PC-9 (cell line): ENCODE data around the gene SRGAP3. TPM values are rescaled to one million over a fixed set of nuclear protein-coding genes. Genes with fewer than 3 reads are reported as not detected.

Experiments used
- BruUV-seq: library from RNA; stranded (reverse); fragments of 400-500 nt; replicated peaks from 2 replicates; lab custom pipeline; 2021; lab: Mats Ljungman, UMichigan
- CTCF ChIA-PET: fragments of 300-600 bp; sonication (Branson Sonifier 250); formaldehyde crosslinking; loops from one replicate; lab custom pipeline; 2022; ENCODE audit warnings: antibody characterized with exemption; lab: Charles Lee
- POLR2A ChIA-PET: fragments of 300-600 bp; sonication (Branson Sonifier 250); formaldehyde crosslinking; loops from one replicate; lab custom pipeline; 2022; ENCODE audit warnings: antibody characterized with exemption; ENCODE audit not compliant: unreplicated experiment; lab: Charles Lee
- DNase-seq, 2 experiments: peaks; one replicate each; pipeline versions ENCODE4 v3.0.0 to v3.0.0-alpha.2; 2015 to 2022; ENCODE audit warnings: mixed read lengths in 1 of 2
- H2AFZ ChIP-seq: fragments of 200-600 bp; sonication (generic); 2 replicates; pipeline ENCODE4 v1.8.1; 2017; ENCODE audit warnings: antibody characterized with exemption
- H3F3A ChIP-seq: fragments of 200-600 bp; sonication (generic); 2 replicates; pipeline ENCODE4 v1.8.1; 2017; ENCODE audit warnings: antibody characterized with exemption, mild to moderate bottlenecking, low read depth; ENCODE audit not compliant: insufficient read depth
- H3K27ac ChIP-seq: fragments of 200-600 bp; sonication (generic); 2 replicates; pipeline ENCODE4 v1.6.1; 2016; ENCODE audit warnings: mixed run types
- H3K27me3 ChIP-seq: fragments of 200-600 bp; sonication (generic); 2 replicates; pipeline ENCODE4 v1.6.1; 2016; ENCODE audit warnings: low read depth, mixed run types; ENCODE audit not compliant: insufficient read depth
- H3K36me3 ChIP-seq: fragments of 200-600 bp; sonication (generic); 2 replicates; pipeline ENCODE4 v1.6.1; 2016; ENCODE audit warnings: low read depth, mixed run types
- H3K4me1 ChIP-seq: fragments of 200-600 bp; sonication (generic); replicated peaks from 2 replicates; pipeline ENCODE4 v1.6.1; 2016; ENCODE audit warnings: mixed run types; ENCODE audit not compliant: insufficient read depth
- H3K4me2 ChIP-seq: fragments of 200-600 bp; sonication (generic); 2 replicates; pipeline ENCODE4 v1.6.1; 2017; ENCODE audit warnings: mixed run types
- H3K4me3 ChIP-seq: fragments of 200-600 bp; sonication (generic); 2 replicates; pipeline ENCODE4 v1.6.1; 2016; ENCODE audit warnings: mixed run types
- H3K79me2 ChIP-seq: fragments of 200-600 bp; sonication (generic); 2 replicates; pipeline ENCODE4 v1.6.1; 2017; ENCODE audit warnings: low read depth, mixed run types
- H3K9me2 ChIP-seq: fragments of 200-600 bp; sonication (generic); 2 replicates; pipeline ENCODE4 v1.8.1; 2017; ENCODE audit warnings: mild to moderate bottlenecking; ENCODE audit not compliant: insufficient read depth
- H3K9me3 ChIP-seq: fragments of 200-600 bp; sonication (generic); 2 replicates; pipeline ENCODE4 v1.8.1; 2016; ENCODE audit warnings: low read depth; ENCODE audit not compliant: insufficient read depth
- H4K20me1 ChIP-seq: fragments of 200-600 bp; sonication (generic); 2 replicates; pipeline ENCODE4 v1.8.1; 2017; ENCODE audit not compliant: insufficient read depth
- EZH2 ChIP-seq: fragments of 200-600 bp; sonication (generic); IDR thresholded peaks from 2 replicates; pipeline ENCODE4 v1.8.0; 2017; ENCODE audit warnings: antibody characterized with exemption, low read depth
- intact Hi-C: fragments of 100-400 bp; cut with micrococcal nuclease; formaldehyde crosslinking; loops from one replicate; pipeline ENCODE4 v1.10.0; 2022; ENCODE audit not compliant: unreplicated experiment
- total RNA-seq: library from RNA; stranded (reverse); gene quantifications from 2 replicates; pipeline ENCODE4 v1.2.3, GENCODE V29; 2021
- TF ChIP-seq, protein P1 (sequence below): fragments of 200-600 bp; sonication (generic); conservative IDR thresholded peaks from 2 replicates; pipeline ENCODE4 v1.6.1; 2017; ENCODE audit warnings: mixed run types, antibody characterized with exemption, mild to moderate bottlenecking, moderate library complexity

Gene SRGAP3
- total RNA-seq, 1 experiment from 2014 or later: 17.5 TPM

DNA sequence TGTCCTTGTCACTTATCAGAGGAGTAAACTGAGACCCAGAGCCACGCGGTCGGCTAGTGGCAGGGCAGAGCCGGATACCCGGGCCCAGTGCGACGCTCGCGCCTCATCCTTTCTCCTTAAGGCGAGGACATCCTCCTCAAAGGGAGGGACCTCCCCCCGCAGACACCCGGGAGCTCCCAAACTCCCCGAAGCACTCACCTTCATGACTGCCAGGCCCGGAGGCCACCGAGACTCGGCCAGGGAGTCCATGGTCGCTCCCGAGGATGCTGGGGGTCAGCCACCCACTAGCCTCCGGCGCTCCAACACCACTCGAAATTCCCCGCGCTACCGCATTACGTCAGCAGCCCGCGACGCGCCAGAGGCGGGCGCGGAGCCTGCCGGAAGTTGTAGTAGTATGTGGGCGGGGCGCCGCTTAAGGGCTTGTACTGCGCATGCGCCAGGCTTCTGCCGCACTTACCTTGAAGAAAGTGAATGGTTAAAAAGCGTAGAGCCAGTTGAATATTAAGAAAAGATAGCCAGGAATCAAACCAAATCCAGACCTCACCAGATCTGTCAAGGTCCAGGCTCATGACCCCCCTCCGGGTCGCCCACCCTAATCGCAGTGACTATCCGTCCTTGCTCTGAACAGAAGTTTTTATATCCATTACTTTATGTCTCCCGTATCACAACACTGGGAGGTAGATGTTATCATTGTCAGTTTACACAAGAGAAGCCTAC is 286.2 kb downstream of the SRGAP3 start, which contains the start of gene RAD18:
RAD18 (minus strand) TSS at position 336 of the 717 bp plus-strand sequence; CDS start at position 249, 87 bp downstream.
- H3K79me2 ChIP-seq: peaks cover 42% of the 10 kb centered on the region
- ChIA-PET POLR2A (interaction anchor here (0.6 kb wide), 1 partner anchor 270 kb away, joined by 3 read pairs; no protein-coding TSS in a partner anchor), CTCF (no interaction called here)
- peak within 1 kb of the TSS; percentile 69 for H3K4me3 ChIP-seq
- no peaks in the 10 kb centered on the region for H3K27me3 ChIP-seq
- H3K9me3 ChIP-seq: no peaks in the 10 kb centered on the region
- TSS peak; percentile 50 for BruUV-seq
- DNase-seq: peak; percentile 70 to 90
- no peaks in the 10 kb centered on the region for H3K9me2 ChIP-seq
- peaks cover 24% of the 10 kb centered on the region for H3F3A ChIP-seq
- peaks cover 1% of the 10 kb centered on the region for H3K36me3 ChIP-seq
- H2AFZ ChIP-seq: peak within 1 kb of the TSS; percentile 94
- peak within 1 kb of the TSS; percentile 77 for H3K27ac ChIP-seq
- TF ChIP-seq, protein P1, sequence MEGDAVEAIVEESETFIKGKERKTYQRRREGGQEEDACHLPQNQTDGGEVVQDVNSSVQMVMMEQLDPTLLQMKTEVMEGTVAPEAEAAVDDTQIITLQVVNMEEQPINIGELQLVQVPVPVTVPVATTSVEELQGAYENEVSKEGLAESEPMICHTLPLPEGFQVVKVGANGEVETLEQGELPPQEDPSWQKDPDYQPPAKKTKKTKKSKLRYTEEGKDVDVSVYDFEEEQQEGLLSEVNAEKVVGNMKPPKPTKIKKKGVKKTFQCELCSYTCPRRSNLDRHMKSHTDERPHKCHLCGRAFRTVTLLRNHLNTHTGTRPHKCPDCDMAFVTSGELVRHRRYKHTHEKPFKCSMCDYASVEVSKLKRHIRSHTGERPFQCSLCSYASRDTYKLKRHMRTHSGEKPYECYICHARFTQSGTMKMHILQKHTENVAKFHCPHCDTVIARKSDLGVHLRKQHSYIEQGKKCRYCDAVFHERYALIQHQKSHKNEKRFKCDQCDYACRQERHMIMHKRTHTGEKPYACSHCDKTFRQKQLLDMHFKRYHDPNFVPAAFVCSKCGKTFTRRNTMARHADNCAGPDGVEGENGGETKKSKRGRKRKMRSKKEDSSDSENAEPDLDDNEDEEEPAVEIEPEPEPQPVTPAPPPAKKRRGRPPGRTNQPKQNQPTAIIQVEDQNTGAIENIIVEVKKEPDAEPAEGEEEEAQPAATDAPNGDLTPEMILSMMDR: no peak
- TF ChIP-seq EZH2: no peak
- peaks cover 37% of the 10 kb centered on the region for H3K4me1 ChIP-seq
- intact Hi-C loops: loop anchor here (5.0 kb wide), 1 partner anchor 96 kb away; no protein-coding TSS in a partner anchor
- no peaks in the 10 kb centered on the region for H4K20me1 ChIP-seq
- peak within 1 kb of the TSS; percentile 89 for H3K4me2 ChIP-seq

DNA sequence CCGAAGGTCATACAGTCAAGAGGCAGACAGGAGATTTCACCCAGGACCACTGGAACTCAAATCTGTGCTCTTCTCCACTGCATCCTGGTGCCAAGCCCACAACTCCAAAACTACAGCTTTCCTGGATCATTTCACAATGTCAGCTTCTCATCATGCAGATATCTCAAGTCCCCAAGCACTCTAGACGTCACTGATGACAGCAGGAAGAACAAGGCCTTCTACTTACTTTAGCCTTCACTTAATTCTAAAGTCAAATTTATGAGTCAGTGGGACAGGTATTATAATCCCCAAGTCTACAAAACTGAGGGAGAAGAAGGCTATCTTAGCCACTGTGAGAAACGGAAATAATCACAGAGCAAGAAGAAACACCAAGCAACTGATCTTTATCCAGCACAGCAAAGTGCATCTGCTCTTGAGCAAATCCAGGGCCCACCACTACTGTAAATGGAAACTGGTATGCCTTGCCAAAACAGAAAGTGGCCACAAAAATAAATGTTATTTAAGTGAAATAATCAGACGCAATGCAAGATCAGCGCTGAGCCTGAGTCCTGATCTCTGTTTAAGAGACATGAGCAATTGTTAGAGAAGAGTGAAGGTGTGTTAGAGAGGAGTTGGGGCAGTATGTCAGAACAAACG is 287.1 kb downstream of the SRGAP3 start:
- Histone ChIP-seq H3K27me3 (no peaks in the 10 kb centered on the region), H4K20me1 (no peaks in the 10 kb centered on the region), H3K9me2 (no peaks in the 10 kb centered on the region), H3K9me3 (no peaks in the 10 kb centered on the region), H3F3A (peaks cover 24% of the 10 kb centered on the region), H3K79me2 (peaks cover 42% of the 10 kb centered on the region), H3K36me3 (peaks cover 11% of the 10 kb centered on the region), H3K4me3 (peak overlapping the region; percentile 69), H3K27ac (0 out of 2 replicates have a peak overlapping the region, but pooled peaks have one; percentile 77), H3K4me1 (peaks cover 37% of the 10 kb centered on the region), H2AFZ (peak overlapping the region; percentile 94), H3K4me2 (peak overlapping the region; percentile 89)
- ChIA-PET CTCF (no interaction called here), POLR2A (no interaction called here)
- intact Hi-C loops: loop anchor here (5.0 kb wide), 1 partner anchor 95 kb away; no protein-coding TSS in a partner anchor
- no peak for TF ChIP-seq EZH2
- TF ChIP-seq, protein P1: no peak
- BruUV-seq: no TSS peak
- DNase-seq: no peak

DNA sequence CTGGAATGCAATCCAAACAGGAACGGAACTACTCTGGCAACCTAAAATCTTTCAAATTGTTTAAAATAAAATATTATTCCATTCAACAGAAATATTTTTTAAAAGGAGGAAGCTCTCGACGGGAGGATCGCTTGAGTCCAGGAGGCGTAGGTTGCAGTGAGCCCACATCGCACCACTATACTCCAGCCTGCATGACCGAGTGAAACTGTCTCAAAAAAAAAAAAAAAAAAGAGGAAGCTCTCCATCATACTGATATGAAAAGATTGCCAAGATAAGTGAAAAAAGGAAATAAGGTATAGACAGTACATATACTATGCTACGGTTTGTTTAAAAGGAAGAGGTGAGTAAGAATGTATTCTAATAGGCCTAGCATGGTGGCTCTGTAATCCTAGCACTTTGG is 289.8 kb downstream of the SRGAP3 start:
- no peak for DNase-seq
- Histone ChIP-seq H3K4me1 (peaks cover 26% of the 10 kb centered on the region), H2AFZ (no peak overlapping the region), H3K36me3 (peaks cover 13% of the 10 kb centered on the region), H3F3A (peaks cover 13% of the 10 kb centered on the region), H3K9me3 (no peaks in the 10 kb centered on the region), H4K20me1 (no peaks in the 10 kb centered on the region), H3K27ac (no peak overlapping the region), H3K27me3 (no peaks in the 10 kb centered on the region), H3K79me2 (peaks cover 52% of the 10 kb centered on the region), H3K4me3 (no peak overlapping the region), H3K4me2 (no peak overlapping the region), H3K9me2 (no peaks in the 10 kb centered on the region)
- ChIA-PET CTCF (interaction anchor here (0.6 kb wide), 1 partner anchor 1018 kb away, joined by 5 read pairs; no protein-coding TSS in a partner anchor), POLR2A (no interaction called here)
- BruUV-seq: no TSS peak
- intact Hi-C loops: loop anchor here (5.0 kb wide), 1 partner anchor 92 kb away; no protein-coding TSS in a partner anchor
- no peak for TF ChIP-seq EZH2
- TF ChIP-seq, protein P1: no peak
